Lung (tissue), 12 donors: ENCODE results near the gene CRACDL. TPM values are rescaled to one million over a fixed set of nuclear protein-coding genes. Genes with fewer than 3 reads are reported as not detected.

Experiments
- ATAC-seq: fragments of 200-7000 bp; cut with Tn5 transposase; one replicate; pipeline ENCODE4 v1.9.1; 2020; ENCODE audit warnings: moderate number of reproducible peaks; ENCODE audit not compliant: insufficient read depth, low FRiP score
- DNase-seq, 3 donors: peaks; one replicate each; pipeline ENCODE4 v3.0.0-alpha.2; 2013 to 2017
- H3K27ac ChIP-seq, 2 donors: one replicate each; pipeline ENCODE4 v1.5.1; 2013; ENCODE audit warnings: mild to moderate bottlenecking in 2 of 2, moderate library complexity in 2 of 2, control low read depth in 1 of 2, inconsistent platforms in 1 of 2, low read depth in 1 of 2, low read length in 1 of 2
- H3K27me3 ChIP-seq, 3 donors: one replicate each; pipeline ENCODE4 v1.5.1; 2013; ENCODE audit warnings: low read length in 2 of 3; ENCODE audit not compliant: control insufficient read depth in 3 of 3, insufficient read depth in 3 of 3
- H3K36me3 ChIP-seq, 4 donors: one replicate each; pipeline ENCODE4 v1.5.1; 2013; ENCODE audit warnings: low read length in 4 of 4, mild to moderate bottlenecking in 1 of 4, moderate library complexity in 1 of 4; ENCODE audit not compliant: control insufficient read depth in 4 of 4, insufficient read depth in 4 of 4
- H3K4me1 ChIP-seq, 5 donors: one replicate each; pipeline ENCODE4 v1.5.1; 2013; ENCODE audit warnings: low read length in 5 of 5, mild to moderate bottlenecking in 2 of 5, moderate library complexity in 1 of 5; ENCODE audit not compliant: control insufficient read depth in 5 of 5, insufficient read depth in 5 of 5
- H3K4me3 ChIP-seq: one replicate; pipeline ENCODE4 v1.5.1; 2013; ENCODE audit warnings: mild to moderate bottlenecking, control low read depth, moderate library complexity
- H3K9ac ChIP-seq, 2 donors: one replicate each; pipeline ENCODE4 v1.5.1; 2013; ENCODE audit warnings: low read length in 2 of 2, control low read depth in 1 of 2; ENCODE audit not compliant: insufficient read depth in 1 of 2
- H3K9me3 ChIP-seq, 4 donors: one replicate each; pipeline ENCODE4 v1.5.1; 2013; ENCODE audit warnings: low read length in 3 of 4, mild to moderate bottlenecking in 1 of 4, moderate library complexity in 1 of 4; ENCODE audit not compliant: control insufficient read depth in 4 of 4, insufficient read depth in 3 of 4
- CTCF ChIP-seq: IDR thresholded peaks from 2 replicates; pipeline ENCODE4 v1.5.1; 2012; ENCODE audit warnings: mild to moderate bottlenecking; ENCODE audit errors: control extremely low read depth, extremely low read depth
- WGBS, 2 donors: extraction: QIAGEN DNeasy Blood & Tissue Kit; methylation state at CpG; one replicate each; pipeline ENCODE4 v1.1.7; 2013; 5-methylcytosine and 5-hydroxymethylcytosine counted together
- polyA plus RNA-seq, 2 donors: library from polyadenylated mRNA; stranded (reverse); fragments of 200-250 nt; gene quantifications; one replicate each; pipeline ENCODE4 v1.2.1, GENCODE V29; 2013
- total RNA-seq, 2 donors: library from RNA; depleted of rRNA in 1 of 2; stranded (reverse); fragments of >200 nt in 1 of 2; gene quantifications; one replicate each; pipeline ENCODE4 v1.2.1, GENCODE V29; 2014 to 2021
- donor health status: control.
- donor health status: control.
- donor health status: Bipolar disorder and iron deficiency.
- donor health status: healthy.
- donor health status: DM: yes; HTN: yes; CAD: no.

The CRACDL gene
- total and polyA plus RNA-seq, 4 donors: 8.9 to 28.3 (median 13.2) TPM

GRCh38 chr2:98913916-98914712 is 21.9 kb downstream of the CRACDL start:
- Histone ChIP-seq H3K9ac (no peak overlapping the region), H3K36me3 (no peaks in the 10 kb centered on the region), H3K27me3 (no peaks in the 10 kb centered on the region), H3K9me3 (no peaks in the 10 kb centered on the region), H3K4me1 (peaks cover 0 to 29% (median 12%) of the 10 kb centered on the region in 5 donors), H3K4me3 (no peak overlapping the region), H3K27ac (no peak overlapping the region)
- 79 to 88% methylated on average over 12 of the region's 12 CpGs for WGBS, 2 donors
- ATAC-seq: peak; percentile 14
- TF ChIP-seq CTCF: no peak
- DNase-seq: peak; percentile 49 to 82 (median 77)

- DNase-seq (no peak), ATAC-seq (no peak)
- H3K4me3 ChIP-seq: no peak overlapping the region
- 64% methylated on average over 11 of the region's 11 CpGs for WGBS, 2 donors
- H3K36me3 ChIP-seq: no peaks in the 10 kb centered on the region
- no peak overlapping the region for H3K9ac ChIP-seq
- TF ChIP-seq CTCF: no peak
- peak overlapping the region in 1 of 2 donors; percentile 4 for H3K27ac ChIP-seq
- H3K9me3 ChIP-seq: no peaks in the 10 kb centered on the region
- peaks cover 0 to 34% (median 14%) of the 10 kb centered on the region in 5 donors for H3K4me1 ChIP-seq
- no peaks in the 10 kb centered on the region for H3K27me3 ChIP-seq
Measured at GRCh38 chr2:98912957-98913915, 22.8 kb downstream of the CRACDL start.

- peak overlapping the region in 1 of 2 donors; percentile 58 for H3K27ac ChIP-seq
- H3K27me3 ChIP-seq: no peaks in the 10 kb centered on the region
- TF ChIP-seq CTCF: no peak
- H3K9me3 ChIP-seq: no peaks in the 10 kb centered on the region
- no peak overlapping the region for H3K9ac ChIP-seq
- H3K4me3 ChIP-seq: no peak overlapping the region
- H3K4me1 ChIP-seq: peaks cover 0 to 37% (median 14%) of the 10 kb centered on the region in 5 donors
- H3K36me3 ChIP-seq: no peaks in the 10 kb centered on the region
- ATAC-seq (peak; percentile 64), DNase-seq (peak in 1 of 3 donors; percentile 42)
- 61 to 80% methylated on average over 18 of the region's 18 CpGs for WGBS, 2 donors
Measured at GRCh38 chr2:98912221-98912851, 23.7 kb downstream of the CRACDL start.
